Gastrocnemius medialis (tissue), 4 donors: ENCODE results near the gene RHBDD1.

Experiments used
- CTCF ChIP-seq, 5 experiments: fragments of 450-650 bp in 3 of 5; fragments of 200-600 bp in 2 of 5; sonication (generic) in 2 of 5; IDR thresholded peaks in 4 of 5; conservative IDR thresholded peaks in 1 of 5; 1 replicate in 4 of 5; 2 replicates in 1 of 5; pipeline ENCODE4 v1.5.1; 2016 to 2019; ENCODE audit warnings: antibody characterized with exemption in 5 of 5, mild to moderate bottlenecking in 3 of 5, moderate library complexity in 3 of 5
- POLR2A ChIP-seq, 2 donors: fragments of 450-650 bp; IDR thresholded peaks; one replicate each; pipeline ENCODE4 v1.6.1; 2017; ENCODE audit warnings: antibody characterized with exemption in 2 of 2, mild to moderate bottlenecking in 2 of 2, moderate library complexity in 2 of 2

DNA sequence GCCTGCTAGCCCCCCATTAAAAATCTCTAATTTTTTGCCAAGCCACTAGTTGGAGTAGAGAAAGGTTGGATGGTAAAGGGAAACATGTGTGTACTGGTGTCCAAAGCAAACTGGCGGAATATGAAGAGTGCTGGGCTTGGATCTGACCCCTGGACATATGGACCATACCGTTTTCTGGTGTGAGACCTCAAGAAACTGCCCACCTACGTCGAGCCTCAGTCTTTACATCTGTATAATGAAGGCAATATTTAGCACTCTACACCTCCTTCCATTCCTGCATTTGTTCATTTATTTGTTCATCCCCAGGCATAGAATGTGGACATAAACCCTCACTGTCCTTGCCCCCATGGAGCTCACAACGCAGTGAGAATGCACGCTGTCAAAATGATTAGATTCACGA is 142.4 kb downstream of the RHBDD1 start:
- no peak for TF ChIP-seq CTCF (IDR thresholded peaks at IDR 0.05 in 4 of 5, conservative IDR thresholded peaks at IDR 0.05 in 1 of 5)
- no peak for TF ChIP-seq POLR2A (IDR thresholded peaks at IDR 0.05)
